Right lobe of liver (tissue), 4 donors: ENCODE measurements around the gene FAM3C.

Experiments
- CTCF ChIP-seq, 4 donors: fragments of 200-600 bp in 3 of 4; fragments of 450-650 bp in 1 of 4; IDR thresholded peaks; one replicate each; pipeline versions ENCODE4 v1.5.1 to v1.8.0; 2016 to 2022; ENCODE audit warnings: antibody characterized with exemption in 4 of 4, mild to moderate bottlenecking in 2 of 4
- POLR2A ChIP-seq: fragments of 450-650 bp; IDR thresholded peaks from one replicate; pipeline ENCODE4 v1.6.1; 2017; ENCODE audit warnings: antibody characterized with exemption, mild to moderate bottlenecking
- donor health status: DM: no; HTN: no; CAD: no.
- donor health status: DM: no; HTN: no; CAD: no.
- donor health status: DM: no; HTN: yes; CAD: no.

- TF ChIP-seq CTCF (IDR thresholded peaks at IDR 0.05) (no peak), POLR2A (no peak)
These were observed 24.2 kb downstream of the FAM3C start for GRCh38 chr7:121371883-121372282.
